Activated naive CD8-positive, alpha-beta T cell treated with anti-CD3 and anti-CD28 coated beads, Interleukin-2, amount 50 U/mL, for 24 hours (primary cell): ENCODE measurements around the gene SYTL2.
A peak's percentile ranks its signal among the peaks of the same experiment; 100 is the strongest.

ENCODE experiments used
- ATAC-seq: fragments of 150-1000 bp; cut with Tn5 transposase; one replicate; pipeline ENCODE4 v1.10.0; 2021
- DNase-seq: peaks from one replicate; pipeline ENCODE4 v3.0.0; 2021
- H3K27ac Mint-ChIP-seq: one replicate; pipeline ENCODE4 v1.8.0; 2021; ENCODE audit warnings: mild to moderate bottlenecking, mixed read lengths
- H3K27me3 Mint-ChIP-seq: one replicate; pipeline ENCODE4 v1.8.0; 2021; ENCODE audit warnings: mixed read lengths
- H3K36me3 Mint-ChIP-seq: one replicate; pipeline ENCODE4 v1.8.0; 2021; ENCODE audit warnings: low read depth, mixed read lengths
- H3K4me1 Mint-ChIP-seq: one replicate; pipeline ENCODE4 v1.8.0; 2021; ENCODE audit warnings: mixed read lengths
- H3K4me3 Mint-ChIP-seq: one replicate; pipeline ENCODE4 v1.8.0; 2021; ENCODE audit warnings: mild to moderate bottlenecking, moderate library complexity, mixed read lengths
- H3K9me3 Mint-ChIP-seq: one replicate; pipeline ENCODE4 v1.8.0; 2021; ENCODE audit warnings: mixed read lengths

Gene SYTL2

DNA sequence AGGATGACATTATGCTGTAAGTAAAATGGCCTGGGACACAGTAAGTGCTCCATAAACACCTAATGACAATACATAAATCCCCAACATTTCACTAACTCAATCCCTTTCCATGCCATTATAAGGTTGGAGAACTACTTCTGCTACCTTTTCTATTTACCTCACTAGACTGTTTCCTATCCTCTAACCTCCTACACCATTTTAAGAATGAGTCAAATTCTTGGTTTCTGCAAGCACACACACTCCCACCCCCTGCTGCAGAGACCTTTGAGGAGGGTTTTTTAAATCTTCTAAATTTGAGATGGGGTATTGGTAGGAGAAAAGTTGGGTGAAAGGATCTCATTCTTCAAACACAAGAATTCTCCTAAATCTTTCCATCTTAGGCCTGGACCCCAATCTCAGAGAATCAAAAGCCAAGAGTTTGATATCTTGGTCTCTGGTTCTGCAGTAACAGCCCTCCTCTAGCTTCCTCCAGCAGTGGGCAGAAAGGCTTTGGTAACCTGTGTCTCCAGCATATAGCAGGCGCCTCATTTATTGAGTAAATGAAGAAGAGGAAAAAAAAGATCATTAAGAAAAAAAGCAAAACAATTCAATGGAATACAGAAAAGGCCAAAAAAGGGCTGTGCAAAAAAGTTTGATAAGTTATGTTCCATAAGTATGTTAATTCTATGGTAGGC lies 42.3 kb downstream of the SYTL2 start:
- ATAC-seq (peak; percentile 85), DNase-seq (no peak)
- H3K4me1 Mint-ChIP-seq: peaks cover 52% of the 10 kb centered on the region
- H3K36me3 Mint-ChIP-seq: no peaks in the 10 kb centered on the region
- H3K9me3 Mint-ChIP-seq: peaks cover 11% of the 10 kb centered on the region
- peak overlapping the region; percentile 16 for H3K27ac Mint-ChIP-seq
- H3K27me3 Mint-ChIP-seq: no peaks in the 10 kb centered on the region
- peak overlapping the region; percentile 19 for H3K4me3 Mint-ChIP-seq

DNA sequence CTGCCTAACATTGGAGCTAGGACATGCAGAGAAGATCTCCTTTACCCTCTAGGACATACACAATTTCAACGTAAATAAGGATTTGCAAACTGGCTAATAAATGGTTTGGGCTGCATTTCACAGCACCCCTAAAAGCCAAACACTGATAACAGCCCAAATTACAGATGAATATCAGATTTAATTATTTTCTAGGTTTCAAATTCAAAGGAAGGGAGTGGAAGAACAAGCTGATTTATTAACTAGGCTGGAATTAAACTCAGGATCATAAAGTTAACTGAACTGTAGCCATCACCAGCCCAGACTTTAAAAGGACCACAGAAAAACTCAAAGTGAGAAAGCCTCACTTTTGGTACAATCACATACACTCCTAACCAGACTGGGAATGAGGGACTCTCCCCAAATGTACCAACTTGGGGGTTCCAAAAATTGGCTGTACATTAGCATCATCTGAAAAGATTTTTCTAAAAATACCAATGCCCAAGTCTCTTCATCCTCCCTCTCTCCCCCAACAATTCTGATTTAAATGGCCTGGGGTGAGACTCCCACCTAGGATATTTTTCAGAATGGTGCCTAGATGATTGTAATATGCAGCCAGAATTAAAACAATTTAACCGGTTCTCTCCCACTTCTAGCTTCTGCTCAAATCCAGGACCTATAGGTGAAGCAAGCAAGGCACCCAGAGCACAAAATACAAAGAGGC lies 43.5 kb downstream of the SYTL2 start:
- Mint-ChIP-seq H3K4me3 (no peak overlapping the region), H3K27ac (no peak overlapping the region)

DNA sequence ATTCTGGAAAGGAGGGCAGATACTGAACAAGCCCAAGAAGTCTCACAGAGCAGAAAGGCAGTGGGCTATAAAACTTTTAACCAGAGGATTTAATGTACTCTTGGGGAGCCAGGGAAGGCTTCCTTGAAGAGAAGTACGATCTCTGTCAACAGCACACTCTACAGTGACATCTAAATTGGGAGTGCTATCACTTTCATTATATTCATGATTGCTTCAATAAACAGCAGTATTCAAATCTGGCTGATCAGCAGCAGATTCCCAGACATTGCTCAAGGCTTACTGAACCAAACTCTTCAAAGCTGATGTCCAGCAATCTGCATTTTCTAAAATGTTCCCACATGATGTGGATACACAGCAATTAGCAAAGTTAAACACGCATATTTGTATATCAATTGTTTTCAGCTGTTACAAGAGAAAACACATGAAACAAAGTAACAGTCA lies 44.2 kb downstream of the SYTL2 start:
- H3K9me3 Mint-ChIP-seq: peaks cover 11% of the 10 kb centered on the region
- H3K4me3 Mint-ChIP-seq: no peak overlapping the region
- H3K27ac Mint-ChIP-seq: no peak overlapping the region
- peaks cover 66% of the 10 kb centered on the region for H3K4me1 Mint-ChIP-seq
- ATAC-seq (no peak), DNase-seq (no peak)
- no peaks in the 10 kb centered on the region for H3K27me3 Mint-ChIP-seq
- no peaks in the 10 kb centered on the region for H3K36me3 Mint-ChIP-seq

More for the DNA sequence above, 43.5 kb downstream of the SYTL2 start:
- peaks cover 11% of the 10 kb centered on the region for H3K9me3 Mint-ChIP-seq
- no peaks in the 10 kb centered on the region for H3K27me3 Mint-ChIP-seq
- no peak for ATAC-seq
- DNase-seq: no peak
- no peaks in the 10 kb centered on the region for H3K36me3 Mint-ChIP-seq
- peaks cover 63% of the 10 kb centered on the region for H3K4me1 Mint-ChIP-seq

GRCh38 chr11:85764796-85765195 lies 46.1 kb downstream of the SYTL2 start:
- Mint-ChIP-seq H3K36me3 (no peaks in the 10 kb centered on the region), H3K9me3 (peaks cover 6% of the 10 kb centered on the region), H3K4me1 (peaks cover 61% of the 10 kb centered on the region), H3K27ac (no peak overlapping the region), H3K4me3 (no peak overlapping the region), H3K27me3 (no peaks in the 10 kb centered on the region)
- DNase-seq (no peak), ATAC-seq (no peak)

- ATAC-seq (no peak), DNase-seq (no peak)
- no peaks in the 10 kb centered on the region for H3K27me3 Mint-ChIP-seq
- no peak overlapping the region for H3K27ac Mint-ChIP-seq
- peaks cover 58% of the 10 kb centered on the region for H3K4me1 Mint-ChIP-seq
- H3K36me3 Mint-ChIP-seq: no peaks in the 10 kb centered on the region
- no peaks in the 10 kb centered on the region for H3K9me3 Mint-ChIP-seq
- no peak overlapping the region for H3K4me3 Mint-ChIP-seq
Observed at GRCh38 chr11:85762226-85762625, 48.7 kb downstream of the SYTL2 start.

DNA sequence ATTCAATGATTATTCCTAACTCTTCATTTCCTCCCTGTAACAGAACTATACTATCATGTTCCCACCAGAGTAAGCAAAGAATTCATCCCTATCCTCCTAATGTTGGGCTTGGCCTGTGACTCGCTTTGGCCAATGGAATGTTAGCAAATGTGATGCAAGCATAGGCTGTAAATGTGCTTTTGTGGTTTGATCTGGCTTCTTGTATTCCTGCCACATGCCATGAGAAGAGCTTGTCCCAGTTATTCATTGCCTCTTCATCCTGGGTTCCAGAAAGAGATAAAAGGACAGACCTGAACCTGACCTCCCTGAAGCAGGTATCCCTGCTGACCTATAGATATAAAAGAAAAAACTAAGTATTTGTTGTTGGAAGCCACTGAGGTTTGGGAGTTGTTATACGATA lies 51.0 kb downstream of the SYTL2 start:
- DNase-seq (no peak), ATAC-seq (no peak)
- Mint-ChIP-seq H3K27me3 (no peaks in the 10 kb centered on the region), H3K27ac (no peak overlapping the region), H3K4me3 (no peak overlapping the region), H3K9me3 (no peaks in the 10 kb centered on the region), H3K4me1 (peaks cover 73% of the 10 kb centered on the region), H3K36me3 (peaks cover 3% of the 10 kb centered on the region)

GRCh38 chr11:85758480-85759039 lies 52.4 kb downstream of the SYTL2 start:
- peaks cover 3% of the 10 kb centered on the region for H3K36me3 Mint-ChIP-seq
- no peaks in the 10 kb centered on the region for H3K9me3 Mint-ChIP-seq
- no peaks in the 10 kb centered on the region for H3K27me3 Mint-ChIP-seq
- peak overlapping the region; percentile 37 for H3K27ac Mint-ChIP-seq
- ATAC-seq: peak; percentile 58
- no peak for DNase-seq
- no peak overlapping the region for H3K4me3 Mint-ChIP-seq
- peaks cover 76% of the 10 kb centered on the region for H3K4me1 Mint-ChIP-seq

- Mint-ChIP-seq H3K27ac (no peak overlapping the region), H3K36me3 (peaks cover 3% of the 10 kb centered on the region), H3K4me3 (no peak overlapping the region), H3K27me3 (no peaks in the 10 kb centered on the region), H3K9me3 (peaks cover 3% of the 10 kb centered on the region), H3K4me1 (peaks cover 77% of the 10 kb centered on the region)
- no peak for ATAC-seq
- no peak for DNase-seq
Observed at GRCh38 chr11:85758026-85758425, 52.9 kb downstream of the SYTL2 start.

GRCh38 chr11:85756401-85757200 lies 54.3 kb downstream of the SYTL2 start:
- ATAC-seq (no peak), DNase-seq (peak; percentile 15)
- peaks cover 3% of the 10 kb centered on the region for H3K9me3 Mint-ChIP-seq
- peaks cover 3% of the 10 kb centered on the region for H3K36me3 Mint-ChIP-seq
- peaks cover 82% of the 10 kb centered on the region for H3K4me1 Mint-ChIP-seq
- peaks cover 2% of the 10 kb centered on the region for H3K27me3 Mint-ChIP-seq
- H3K4me3 Mint-ChIP-seq: no peak overlapping the region
- H3K27ac Mint-ChIP-seq: peak overlapping the region; percentile 69

- Mint-ChIP-seq H3K4me1 (peaks cover 91% of the 10 kb centered on the region), H3K9me3 (peaks cover 3% of the 10 kb centered on the region), H3K27ac (peak overlapping the region; percentile 32), H3K4me3 (no peak overlapping the region), H3K36me3 (peaks cover 3% of the 10 kb centered on the region), H3K27me3 (peaks cover 2% of the 10 kb centered on the region)
- DNase-seq: no peak
- ATAC-seq: no peak
Observed at GRCh38 chr11:85755701-85756100, 55.2 kb downstream of the SYTL2 start.

GRCh38 chr11:85755285-85755684 lies 55.7 kb downstream of the SYTL2 start:
- Mint-ChIP-seq H3K4me3 (no peak overlapping the region), H3K4me1 (peaks cover 93% of the 10 kb centered on the region), H3K9me3 (peaks cover 3% of the 10 kb centered on the region), H3K36me3 (peaks cover 3% of the 10 kb centered on the region), H3K27ac (peak overlapping the region; percentile 32), H3K27me3 (peaks cover 2% of the 10 kb centered on the region)
- ATAC-seq (no peak), DNase-seq (no peak)

DNA sequence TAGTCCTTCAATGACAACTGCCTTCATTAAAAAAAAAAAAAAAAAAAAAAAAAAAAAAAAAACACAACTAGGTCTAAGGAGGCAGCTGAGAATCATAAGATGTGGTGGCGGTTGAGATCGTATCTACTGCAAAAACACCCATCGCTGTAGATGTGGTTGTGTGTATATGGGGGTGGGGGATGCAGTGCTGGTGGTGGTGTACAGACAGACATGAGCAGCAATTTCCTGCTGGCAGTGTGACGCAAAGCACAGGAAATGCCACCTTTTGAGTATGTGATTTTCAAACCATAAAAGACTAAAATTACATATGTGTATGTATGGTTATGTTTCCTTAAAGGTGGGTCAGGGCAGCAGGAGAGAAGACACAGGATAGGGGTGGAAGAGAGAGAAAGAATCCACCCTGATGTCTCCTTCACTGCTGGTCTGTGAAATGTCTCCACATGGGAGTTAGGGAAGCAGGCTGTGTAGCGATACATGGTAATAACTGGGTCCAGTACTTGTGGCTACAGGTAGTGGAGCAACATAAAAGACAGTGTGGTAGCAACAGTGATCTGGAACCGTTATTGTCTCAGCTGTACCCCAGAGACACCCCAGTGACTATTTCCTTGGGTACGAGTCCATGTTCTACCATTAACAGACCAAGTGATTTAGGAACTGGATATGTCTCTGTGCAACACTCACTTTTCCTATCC lies 57.9 kb downstream of the SYTL2 start:
- ATAC-seq (peak; percentile 91), DNase-seq (peak; percentile 77)
- Mint-ChIP-seq H3K36me3 (peaks cover 3% of the 10 kb centered on the region), H3K4me3 (peak overlapping the region; percentile 56), H3K4me1 (peaks cover 96% of the 10 kb centered on the region), H3K9me3 (peaks cover 3% of the 10 kb centered on the region), H3K27me3 (peaks cover 2% of the 10 kb centered on the region), H3K27ac (peak overlapping the region; percentile 86)

- Mint-ChIP-seq H3K36me3 (peaks cover 3% of the 10 kb centered on the region), H3K27ac (peak overlapping the region; percentile 86), H3K4me1 (peaks cover 96% of the 10 kb centered on the region), H3K9me3 (peaks cover 3% of the 10 kb centered on the region), H3K27me3 (peaks cover 2% of the 10 kb centered on the region), H3K4me3 (peak overlapping the region; percentile 56)
- ATAC-seq (peak; percentile 37), DNase-seq (peak; percentile 18)
Observed at GRCh38 chr11:85752201-85752889, 58.6 kb downstream of the SYTL2 start.
